WI38 (cell line): ENCODE measurements around the gene HOXB5.

Experiments
- H3K4me3 ChIP-seq: 2 replicates; pipeline ENCODE4 v1.5.1; 2011; ENCODE audit warnings: low read depth, mild to moderate bottlenecking, control low read depth, low read length
- CTCF ChIP-seq: IDR thresholded peaks from 2 replicates; pipeline ENCODE4 v1.5.1; 2012; ENCODE audit warnings: low read depth, mild to moderate bottlenecking, control low read depth, low read length

HOXB5 gene

GRCh38 chr17:48575673-48576478 is 17.7 kb downstream of the HOXB5 start:
- no peak for TF ChIP-seq CTCF
- H3K4me3 ChIP-seq: peak overlapping the region; percentile 79

GRCh38 chr17:48575066-48575582 is 18.5 kb downstream of the HOXB5 start:
- TF ChIP-seq CTCF: no peak
- H3K4me3 ChIP-seq: peak overlapping the region; percentile 79

GRCh38 chr17:48574505-48575065 is 19.0 kb downstream of the HOXB5 start:
- H3K4me3 ChIP-seq: peak overlapping the region; percentile 79
- TF ChIP-seq CTCF: no peak

GRCh38 chr17:48571826-48572417 is 21.7 kb downstream of the HOXB5 start:
- no peak for TF ChIP-seq CTCF
- peak overlapping the region; percentile 79 for H3K4me3 ChIP-seq

- H3K4me3 ChIP-seq: peak overlapping the region; percentile 79
- no peak for TF ChIP-seq CTCF
These were observed 22.4 kb downstream of the HOXB5 start for GRCh38 chr17:48571024-48571818.

- peak overlapping the region; percentile 79 for H3K4me3 ChIP-seq
- no peak for TF ChIP-seq CTCF
These were observed 23.1 kb downstream of the HOXB5 start for GRCh38 chr17:48570325-48571023.
